H1 (cell line): ENCODE results near the gene NLRP1. TPM values are rescaled to one million over a fixed set of nuclear protein-coding genes. Genes with fewer than 3 reads are reported as not detected.
A peak's percentile ranks its signal among the peaks of the same experiment; 100 is the strongest.

Source experiments
- CTCF ChIA-PET: fragments of 300-600 bp; sonication (Branson Sonifier 250); formaldehyde crosslinking; loops from one replicate; lab custom pipeline; 2021; ENCODE audit not compliant: partially characterized antibody; lab: Charles Lee
- POLR2A ChIA-PET: fragments of 300-600 bp; sonication (Branson Sonifier 250); formaldehyde crosslinking; loops from one replicate; lab custom pipeline; 2021; ENCODE audit warnings: inconsistent platforms; ENCODE audit not compliant: partially characterized antibody; lab: Charles Lee
- DNase-seq, 2 experiments: peaks; one replicate each; pipeline versions ENCODE4 v3.0.0 to v3.0.0-alpha.2; 2010 to 2022; ENCODE audit warnings: low spot score in 2 of 2, low read depth in 1 of 2, mixed read lengths in 1 of 2
- FAIRE-seq: peaks from 2 replicates; lab custom pipeline; 2011; peaks lifted over from hg19 to GRCh38; lab: Jason Lieb, UNC
- H2AFZ ChIP-seq: 2 replicates; pipeline ENCODE4 v1.8.1; 2012; ENCODE audit warnings: low read length, inconsistent platforms
- H2AK5ac ChIP-seq: 2 replicates; pipeline ENCODE4 v1.6.1; 2013; ENCODE audit warnings: low read depth, low read length
- H2BK120ac ChIP-seq: replicated peaks from 2 replicates; pipeline ENCODE3; 2013; ENCODE audit warnings: low read depth, low read length, inconsistent platforms
- H2BK12ac ChIP-seq: 2 replicates; pipeline ENCODE4 v1.6.1; 2013; ENCODE audit warnings: low read depth, low read length
- H2BK15ac ChIP-seq: 2 replicates; pipeline ENCODE4 v1.6.1; 2013; ENCODE audit warnings: low read length
- H2BK20ac ChIP-seq: 2 replicates; pipeline ENCODE4 v1.6.1; 2013; ENCODE audit warnings: low read length
- H2BK5ac ChIP-seq: 2 replicates; pipeline ENCODE4 v1.6.1; 2013; ENCODE audit warnings: low read depth, low read length
- H3K14ac ChIP-seq: 2 replicates; pipeline ENCODE4 v1.6.1; 2013; ENCODE audit warnings: inconsistent platforms; ENCODE audit not compliant: insufficient read length
- H3K18ac ChIP-seq: 2 replicates; pipeline ENCODE4 v1.6.1; 2013; ENCODE audit warnings: low read length; ENCODE audit errors: extremely low read depth
- H3K23ac ChIP-seq: 2 replicates; pipeline ENCODE4 v1.6.1; 2013; ENCODE audit warnings: inconsistent platforms; ENCODE audit not compliant: insufficient read length
- H3K23me2 ChIP-seq: 2 replicates; pipeline ENCODE4 v1.6.1; 2013; ENCODE audit warnings: low read depth, low read length
- H3K27ac ChIP-seq: 2 replicates; pipeline ENCODE4 v1.6.1; 2011; ENCODE audit warnings: low read depth, low read length, inconsistent platforms
- H3K27me3 ChIP-seq, 4 experiments: replicated peaks in 1 of 4; 1 replicate in 1 of 4; 2 replicates in 3 of 4; pipeline versions ENCODE4 v1.6.1 to v1.8.1; 2011 to 2013; ENCODE audit warnings: low read length in 3 of 4, mild to moderate bottlenecking in 3 of 4, inconsistent platforms in 2 of 4, mixed read lengths in 2 of 4, moderate library complexity in 1 of 4; ENCODE audit not compliant: control insufficient read depth in 3 of 4, insufficient read depth in 3 of 4; ENCODE audit errors: extremely low read depth in 1 of 4
- H3K36me3 ChIP-seq, 4 experiments: 2 replicates each; pipeline versions ENCODE4 v1.6.1 to v1.8.1; 2011 to 2013; ENCODE audit warnings: mild to moderate bottlenecking in 4 of 4, low read length in 3 of 4, moderate library complexity in 2 of 4, control low read depth in 1 of 4, inconsistent platforms in 1 of 4; ENCODE audit not compliant: insufficient read depth in 4 of 4, control insufficient read depth in 2 of 4
- H3K4ac ChIP-seq: replicated peaks from 2 replicates; pipeline ENCODE3; 2013; ENCODE audit warnings: low read length, low read depth, mixed read lengths, inconsistent platforms; ENCODE audit not compliant: insufficient read length
- H3K4me1 ChIP-seq, 4 experiments: replicated peaks in 1 of 4; 1 replicate in 1 of 4; 2 replicates in 3 of 4; pipeline versions ENCODE4 v1.6.1 to v1.8.1; 2011 to 2013; ENCODE audit warnings: low read length in 3 of 4, inconsistent platforms in 2 of 4, mixed read lengths in 1 of 4; ENCODE audit not compliant: insufficient read depth in 4 of 4, control insufficient read depth in 3 of 4
- H3K4me2 ChIP-seq, 2 experiments: 2 replicates each; pipeline versions ENCODE4 v1.6.1 to v1.8.1; 2011 to 2013; ENCODE audit warnings: low read depth in 2 of 2, low read length in 2 of 2, control low read depth in 1 of 2, inconsistent platforms in 1 of 2, mild to moderate bottlenecking in 1 of 2; ENCODE audit not compliant: insufficient read depth in 1 of 2
- H3K4me3 ChIP-seq, 4 experiments: fragments of 200-600, 300-600 bp in 1 of 4; sonication (generic), shearing (Covaris generic), sonication (Bioruptor Twin) in 1 of 4; 2 replicates each; pipeline versions ENCODE4 v1.5.1 to v1.8.1; 2011 to 2016; ENCODE audit warnings: low read length in 4 of 4, low read depth in 3 of 4, control low read depth in 2 of 4, inconsistent platforms in 2 of 4, mild to moderate bottlenecking in 2 of 4, mixed read lengths in 1 of 4, moderate library complexity in 1 of 4; ENCODE audit not compliant: insufficient read depth in 2 of 4; ENCODE audit errors: extremely low read depth in 1 of 4
- H3K56ac ChIP-seq: replicated peaks from 2 replicates; pipeline ENCODE3; 2013; ENCODE audit warnings: low read depth, mild to moderate bottlenecking, mixed read lengths, low read length, inconsistent platforms; ENCODE audit not compliant: insufficient read length
- H3K79me1 ChIP-seq: 2 replicates; pipeline ENCODE4 v1.6.1; 2013; ENCODE audit warnings: low read depth, low read length, control low read depth
- H3K79me2 ChIP-seq, 2 experiments: 2 replicates each; pipeline versions ENCODE4 v1.6.1 to v1.8.1; 2012 to 2013; ENCODE audit warnings: low read length in 2 of 2, mild to moderate bottlenecking in 2 of 2, inconsistent platforms in 1 of 2; ENCODE audit not compliant: insufficient read depth in 2 of 2, control insufficient read depth in 1 of 2
- H3K9ac ChIP-seq, 4 experiments: replicated peaks in 1 of 4; 1 replicate in 1 of 4; 2 replicates in 3 of 4; pipeline versions ENCODE4 v1.6.1 to v1.8.1; 2011 to 2013; ENCODE audit warnings: low read depth in 3 of 4, low read length in 3 of 4, control low read depth in 2 of 4, mild to moderate bottlenecking in 2 of 4, moderate library complexity in 2 of 4, inconsistent platforms in 1 of 4; ENCODE audit errors: extremely low read depth in 1 of 4
- H3K9me3 ChIP-seq, 2 experiments: 2 replicates each; pipeline versions ENCODE4 v1.6.1 to v1.8.1; 2012 to 2013; ENCODE audit warnings: mild to moderate bottlenecking in 2 of 2, moderate library complexity in 2 of 2, control low read depth in 1 of 2, inconsistent platforms in 1 of 2, low read depth in 1 of 2, low read length in 1 of 2, mixed read lengths in 1 of 2; ENCODE audit not compliant: insufficient read depth in 2 of 2
- H4K20me1 ChIP-seq, 2 experiments: replicated peaks in 1 of 2; 2 replicates each; pipeline versions ENCODE3 to v1.8.1; 2011 to 2013; ENCODE audit warnings: inconsistent platforms in 2 of 2, low read length in 2 of 2, mild to moderate bottlenecking in 1 of 2; ENCODE audit not compliant: insufficient read depth in 2 of 2, control insufficient read depth in 1 of 2
- H4K5ac ChIP-seq: 2 replicates; pipeline ENCODE4 v1.6.1; 2013; ENCODE audit warnings: low read length, low read depth, mixed read lengths, inconsistent platforms; ENCODE audit not compliant: insufficient read length
- H4K8ac ChIP-seq: 2 replicates; pipeline ENCODE4 v1.8.0; 2013; ENCODE audit warnings: mild to moderate bottlenecking, moderate library complexity, low read length, inconsistent platforms; ENCODE audit not compliant: insufficient read depth; ENCODE audit errors: extremely low read depth
- H4K91ac ChIP-seq: replicated peaks from 2 replicates; pipeline ENCODE3; 2013; ENCODE audit warnings: low read length, mixed read lengths, inconsistent platforms; ENCODE audit not compliant: insufficient read length
- WGBS, 2 experiments: shearing (Covaris generic) in 1 of 2; methylation state at CpG; one replicate each; pipeline versions ENCODE4 v1.1.6 to v1.1.7; 2013 to 2015; ENCODE audit warnings: low lambda C conversion rate in 2 of 2, mixed read lengths in 2 of 2, inconsistent platforms in 1 of 2, low coverage in 1 of 2, missing lambda C conversion rate in 1 of 2; ENCODE audit not compliant: insufficient replicate concordance in 2 of 2, insufficient coverage in 1 of 2, insufficient read length in 1 of 2; ENCODE audit errors: extremely low coverage in 1 of 2, missing lambda C conversion rate in 1 of 2; 5-methylcytosine and 5-hydroxymethylcytosine counted together
- polyA plus RNA-seq, 7 experiments: library from polyadenylated mRNA; depleted of rRNA in 3 of 7; stranded (reverse) in 5 of 7; unstranded in 2 of 7; fragments of >200 nt in 5 of 7; fragments of 200-250 nt in 2 of 7; gene quantifications; 1 replicate in 5 of 7; 2 replicates in 1 of 7; 4 replicates in 1 of 7; pipeline versions ENCODE4 v1.2.1 to v1.2.3, GENCODE V29; 2011 to 2013; ENCODE audit warnings: missing spikeins in 2 of 7, mixed read lengths in 2 of 7
- total RNA-seq: library from RNA; stranded (reverse); fragmentation: NEBNext Ultra II Directional; extraction: Animal tissue kit (Norgen Biotek cat#: 25700); gene quantifications from 2 replicates; pipeline ENCODE4 v1.2.1, GENCODE V29; 2021

Gene NLRP1
- total and polyA plus RNA-seq, 2 of the 8 experiments (the other 6 are each of a cell fraction or from before 2014, with no cell fraction given): 8.6 to 10.4 TPM

DNA sequence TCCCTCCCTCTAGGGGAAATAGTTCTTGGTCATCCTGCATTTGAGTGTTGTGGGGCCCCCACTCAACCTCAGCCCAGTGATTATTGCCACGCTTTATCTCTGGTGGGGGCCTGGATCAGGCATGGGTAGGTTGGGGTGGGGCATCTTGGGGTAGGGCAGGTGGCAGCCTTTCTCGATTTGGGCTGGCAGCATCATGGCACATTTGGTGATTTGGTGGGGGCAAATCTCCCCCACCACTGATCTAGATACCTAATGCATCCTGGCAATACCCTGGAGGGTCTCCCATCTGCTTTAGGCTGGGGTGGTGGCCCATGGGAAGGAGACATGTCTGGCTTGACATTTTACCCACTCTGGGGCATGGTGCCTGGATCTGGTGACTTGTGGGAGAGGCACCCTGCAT lies 40.2 kb downstream of the NLRP1 start:
- Histone ChIP-seq H3K56ac (no peak overlapping the region), H4K91ac (no peak overlapping the region), H2AK5ac (no peak overlapping the region), H3K9ac (no peak overlapping the region), H3K4me3 (no peak overlapping the region), H4K20me1 (no peaks in the 10 kb centered on the region), H3K14ac (no peak overlapping the region), H3K79me1 (no peaks in the 10 kb centered on the region), H2BK15ac (no peak overlapping the region), H3K27me3 (0 out of 7 replicates have a peak, but pooled peaks cover 0 to 2% (median 0%) of the 10 kb centered on the region in 4 experiments), H2BK120ac (no peak overlapping the region), H4K8ac (peak overlapping the region; percentile 8; the same call in 1 of the 2 replicates), H3K18ac (no peak overlapping the region), H2BK12ac (no peak overlapping the region), H3K9me3 (no peaks in the 10 kb centered on the region), H3K36me3 (no peaks in the 10 kb centered on the region), H2BK5ac (no peak overlapping the region), H3K79me2 (no peaks in the 10 kb centered on the region), H3K23me2 (peaks cover 4% of the 10 kb centered on the region; the same call in 1 of the 2 replicates), H3K4ac (no peak overlapping the region), H3K4me1 (peaks cover 0 to 6% (median 2%) of the 10 kb centered on the region in 4 experiments; a peak in 4 of 7 replicates), H4K5ac (no peak overlapping the region), H3K4me2 (no peak overlapping the region), H3K23ac (no peak overlapping the region), H2BK20ac (no peak overlapping the region), H2AFZ (no peak overlapping the region), H3K27ac (no peak overlapping the region)
- WGBS, 2 experiments: 75% methylated on average over 1 of the region's 2 CpGs; no CpG with 5 or more reads in 1 of the 2 experiments
- FAIRE-seq (no peak), DNase-seq (no peak)
- ChIA-PET CTCF (no interaction called here), POLR2A (no interaction called here)
